HG03045 (cell line): ENCODE data around the gene TMEM45A.
A peak's percentile ranks its signal among the peaks of the same experiment; 100 is the strongest.
"Not testable (repeated sequence)": the region's sequence is repeated elsewhere in the genome, so short reads cannot be mapped to it uniquely, and the experiment has no call there.

Experiments
- ATAC-seq: cut with Tn5 transposase; IDR thresholded peaks from one replicate; pipeline ENCODE4 v1.9.1; 2021; ENCODE audit warnings: mild to moderate bottlenecking, moderate library complexity; ENCODE audit not compliant: unreplicated experiment

TMEM45A gene, protein sequence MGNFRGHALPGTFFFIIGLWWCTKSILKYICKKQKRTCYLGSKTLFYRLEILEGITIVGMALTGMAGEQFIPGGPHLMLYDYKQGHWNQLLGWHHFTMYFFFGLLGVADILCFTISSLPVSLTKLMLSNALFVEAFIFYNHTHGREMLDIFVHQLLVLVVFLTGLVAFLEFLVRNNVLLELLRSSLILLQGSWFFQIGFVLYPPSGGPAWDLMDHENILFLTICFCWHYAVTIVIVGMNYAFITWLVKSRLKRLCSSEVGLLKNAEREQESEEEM

DNA sequence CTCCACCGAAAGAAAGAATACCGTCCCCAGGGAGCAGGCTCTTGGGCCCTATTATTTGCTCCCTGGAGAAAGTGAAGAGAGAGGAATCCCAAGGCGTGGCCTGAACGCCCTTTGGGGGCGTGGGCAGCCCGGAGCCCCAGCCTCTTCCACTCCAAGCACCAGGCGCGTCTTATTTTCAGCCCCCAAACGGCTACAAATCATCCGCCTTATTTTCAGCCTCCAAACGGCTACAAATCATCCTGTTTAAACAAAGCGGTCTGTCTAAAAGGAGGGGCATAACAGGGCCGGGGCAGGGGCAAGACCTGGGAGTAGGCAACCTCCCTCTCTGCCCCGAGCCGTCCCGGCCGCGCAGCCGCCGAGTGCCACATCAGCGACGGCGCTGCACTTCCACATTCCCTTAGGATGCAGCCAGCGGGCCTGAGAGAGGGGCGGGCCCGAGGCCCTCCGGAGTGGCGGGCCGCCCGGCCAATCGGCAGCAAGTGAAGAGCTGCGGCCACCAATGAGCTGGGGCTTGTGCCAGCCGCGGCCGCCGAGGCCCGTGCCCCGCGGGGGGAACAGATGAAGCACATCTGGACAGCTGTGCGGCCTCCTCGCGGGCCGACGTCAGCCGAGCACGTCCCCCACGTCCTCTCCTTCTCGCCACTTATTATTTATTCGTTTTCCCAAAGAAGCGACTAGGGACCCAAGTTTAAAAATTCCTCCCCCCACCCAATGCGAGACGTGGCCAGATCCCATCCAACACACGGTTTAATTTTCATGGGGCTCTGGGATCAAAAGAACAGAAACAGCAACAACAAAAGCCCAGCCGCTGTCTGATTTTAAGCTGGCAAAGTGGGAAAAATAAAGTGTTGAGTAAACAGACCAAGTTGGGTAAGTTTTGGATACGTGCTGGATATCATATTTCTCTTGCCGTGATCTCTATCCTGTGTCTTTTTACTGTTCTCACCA, at the start of gene TMEM45A:
Gene TMEM45A (plus strand): TSS at position 561 of the 948 bp plus-strand sequence. CDS start 62,593 bp downstream, outside the sequence.
- ATAC-seq: peak; percentile 99

- ATAC-seq: no peak
These were observed 48.7 kb upstream of the TMEM45A start for GRCh38 chr3:100443690-100444089.

DNA sequence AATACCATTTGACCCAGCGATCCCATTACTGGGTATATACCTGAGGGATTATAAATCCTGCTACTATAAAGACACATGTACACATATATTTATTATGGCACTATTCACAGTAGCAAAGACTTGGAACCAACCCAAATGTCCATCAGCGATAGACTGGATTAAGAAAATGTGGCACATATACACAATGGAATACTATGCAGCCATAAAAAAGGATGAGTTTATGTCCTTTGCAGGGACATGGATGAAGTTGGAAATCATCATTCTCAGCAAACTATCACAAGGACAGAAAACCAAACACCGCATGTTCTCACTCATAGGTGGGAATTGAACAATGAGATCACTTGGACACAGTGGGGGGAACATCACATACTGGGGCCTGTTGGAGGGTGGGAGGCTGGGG, 45.4 kb upstream of the TMEM45A start:
- not testable (repeated sequence) for ATAC-seq

DNA sequence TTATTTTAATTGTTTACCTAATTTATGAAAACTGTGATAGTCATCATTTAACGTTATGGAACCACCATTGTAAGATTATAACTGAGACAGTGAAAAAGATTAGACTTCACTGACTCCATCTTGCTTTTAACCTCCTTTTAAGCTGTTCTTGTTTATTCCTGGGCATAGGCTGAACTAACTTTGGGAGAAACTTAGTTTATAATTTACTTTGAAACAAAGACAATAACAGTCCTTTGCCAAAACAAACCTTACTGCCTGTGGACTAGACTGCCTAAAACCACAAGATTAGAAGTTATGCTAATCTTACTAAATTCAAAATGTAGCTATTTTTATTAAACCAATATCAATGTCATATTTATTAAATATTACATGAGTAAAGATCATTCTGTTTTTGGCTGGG, 44.3 kb upstream of the TMEM45A start:
- no peak for ATAC-seq

GRCh38 chr3:100449214-100449613, 43.2 kb upstream of the TMEM45A start:
- ATAC-seq: no peak

DNA sequence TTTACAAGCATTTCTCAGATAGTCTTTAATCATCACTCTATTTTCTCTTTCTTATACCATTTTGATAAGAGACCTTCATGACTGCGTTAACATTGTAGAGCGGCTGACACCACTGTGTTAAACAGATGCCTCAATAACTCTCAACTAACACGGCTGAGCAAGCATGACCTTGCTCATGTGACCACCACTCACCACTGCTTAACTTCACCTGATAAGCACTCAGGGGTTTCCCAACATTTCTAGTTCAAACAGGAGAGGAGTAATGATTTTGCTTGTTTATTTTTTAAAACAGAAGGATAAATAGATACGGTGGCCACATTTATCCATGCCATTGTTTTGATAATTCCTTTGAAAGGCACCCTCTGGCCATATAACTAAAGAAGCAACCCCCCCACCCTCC, 37.7 kb upstream of the TMEM45A start:
- ATAC-seq: no peak

DNA sequence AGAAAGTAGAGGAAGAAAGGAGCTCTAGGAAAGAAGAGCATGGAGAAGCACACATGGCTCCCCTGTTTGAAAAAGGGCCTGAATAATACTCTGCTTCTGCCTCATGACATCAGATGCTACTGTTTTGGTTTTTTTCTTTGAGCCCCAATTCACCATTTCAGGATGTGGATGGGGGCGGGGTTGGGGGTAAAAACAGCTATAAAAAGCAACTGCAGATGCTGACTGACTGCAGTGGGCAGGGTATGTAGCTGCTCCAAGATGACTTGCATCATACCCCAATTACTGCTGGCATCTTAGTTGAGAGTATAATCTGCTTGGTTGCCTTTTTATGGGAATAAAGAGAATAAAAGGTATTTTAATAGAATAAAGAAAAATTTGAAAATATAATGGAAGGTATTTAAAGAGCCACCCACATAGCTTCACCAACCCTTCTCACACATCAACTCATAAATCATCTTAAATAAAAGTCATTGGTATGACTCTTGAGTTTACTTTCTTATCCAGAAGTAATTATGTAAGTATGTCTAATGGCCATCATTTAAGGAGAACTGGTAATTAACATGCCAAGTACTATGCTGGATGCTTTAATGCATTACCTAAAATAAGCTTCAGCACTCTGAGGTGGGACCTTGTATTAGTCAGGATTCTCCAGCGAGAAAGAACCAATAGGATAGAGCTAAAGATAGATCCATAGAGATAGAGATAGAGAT, 36.4 kb upstream of the TMEM45A start:
- no peak for ATAC-seq

GRCh38 chr3:100456745-100457144, 35.7 kb upstream of the TMEM45A start:
- no peak for ATAC-seq

DNA sequence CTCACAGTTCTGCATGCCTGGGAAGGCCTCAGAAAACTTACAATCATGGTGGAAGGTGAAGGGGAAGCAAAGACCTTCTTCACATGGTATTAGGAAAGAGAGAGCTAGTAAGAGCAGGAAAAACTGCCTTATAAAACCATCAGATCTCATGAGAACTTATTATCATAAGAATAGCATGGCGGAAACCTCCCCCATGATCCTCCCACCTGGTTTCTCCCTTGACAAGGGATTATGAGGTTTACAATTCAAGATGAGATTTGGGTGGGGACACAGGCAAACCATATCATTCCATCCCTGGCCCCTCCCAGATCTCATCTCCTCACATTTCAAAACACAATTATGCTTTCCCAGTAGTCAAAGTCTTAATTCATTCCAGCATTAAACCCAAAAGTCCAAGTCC, 34.6 kb upstream of the TMEM45A start:
- no peak for ATAC-seq

GRCh38 chr3:100458814-100459213, 33.6 kb upstream of the TMEM45A start:
- no peak for ATAC-seq

GRCh38 chr3:100463002-100463401, 29.4 kb upstream of the TMEM45A start:
- peak; percentile 74 for ATAC-seq

- ATAC-seq: no peak
These were observed 28.7 kb upstream of the TMEM45A start for GRCh38 chr3:100463646-100464155.

- peak; percentile 58 for ATAC-seq
These were observed 26.3 kb upstream of the TMEM45A start for GRCh38 chr3:100465892-100466777.

DNA sequence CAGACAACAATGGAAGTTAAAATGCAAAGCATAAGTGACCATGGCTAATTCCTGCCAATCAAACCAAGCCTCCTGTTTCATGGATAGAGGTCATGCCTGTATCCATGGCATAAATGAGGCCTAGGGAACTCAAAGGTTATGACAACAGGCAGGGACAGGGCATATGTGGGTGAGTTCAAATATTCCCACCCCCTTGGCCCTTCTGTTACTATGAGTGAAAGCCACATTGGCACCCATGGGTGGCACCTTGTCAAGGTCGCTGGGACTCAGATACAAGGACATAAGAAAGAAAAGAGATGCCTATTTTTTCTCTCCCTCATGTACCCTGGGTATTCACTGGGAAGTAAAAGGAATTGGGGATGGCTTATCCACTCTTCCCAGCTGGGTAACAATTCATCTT, 25.3 kb upstream of the TMEM45A start:
- ATAC-seq: no peak

DNA sequence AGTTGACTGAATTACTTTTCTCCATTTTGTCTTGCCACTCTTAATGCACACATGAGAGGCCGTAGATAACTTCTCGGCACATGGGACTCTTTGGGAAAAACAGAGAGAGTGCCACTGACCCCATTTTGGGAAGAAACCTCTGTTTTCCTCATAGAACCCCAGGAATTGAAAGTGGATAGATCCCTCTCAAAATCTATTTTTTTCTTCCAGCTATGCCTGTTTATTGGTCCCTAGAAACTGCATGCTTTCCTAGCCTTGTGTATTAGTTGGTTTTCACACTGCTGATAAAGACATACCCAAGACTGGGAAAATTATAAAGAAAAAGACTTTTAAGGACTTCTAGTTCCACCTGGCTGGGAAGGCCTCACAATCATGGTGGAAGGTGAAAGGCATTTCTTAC, 23.7 kb upstream of the TMEM45A start:
- ATAC-seq: no peak

- no peak for ATAC-seq
These were observed 21.5 kb upstream of the TMEM45A start for GRCh38 chr3:100470951-100471350.

DNA sequence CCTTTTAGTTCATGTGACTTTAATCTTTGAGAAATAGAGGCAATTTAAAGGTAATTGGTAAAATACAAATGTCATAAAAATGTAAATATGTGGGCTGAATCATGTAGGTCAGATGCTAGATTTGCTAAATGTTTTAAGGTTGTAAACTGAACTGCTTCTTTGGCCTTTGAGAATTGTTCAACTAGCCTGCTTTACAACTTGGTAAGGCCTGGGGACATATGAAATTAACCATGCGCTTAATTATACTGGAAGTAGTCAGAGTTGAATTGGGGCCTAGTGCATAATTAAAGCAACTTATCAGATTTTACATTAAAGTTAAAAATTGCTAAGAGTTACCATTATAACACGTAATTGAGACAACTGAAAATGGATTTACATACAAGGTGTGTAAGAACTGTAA, 21.0 kb upstream of the TMEM45A start:
- no peak for ATAC-seq

- ATAC-seq: not testable (repeated sequence)
These were observed 14.5 kb upstream of the TMEM45A start for GRCh38 chr3:100477851-100478360.

GRCh38 chr3:100478521-100478920, 13.9 kb upstream of the TMEM45A start:
- ATAC-seq: not testable (repeated sequence)

DNA sequence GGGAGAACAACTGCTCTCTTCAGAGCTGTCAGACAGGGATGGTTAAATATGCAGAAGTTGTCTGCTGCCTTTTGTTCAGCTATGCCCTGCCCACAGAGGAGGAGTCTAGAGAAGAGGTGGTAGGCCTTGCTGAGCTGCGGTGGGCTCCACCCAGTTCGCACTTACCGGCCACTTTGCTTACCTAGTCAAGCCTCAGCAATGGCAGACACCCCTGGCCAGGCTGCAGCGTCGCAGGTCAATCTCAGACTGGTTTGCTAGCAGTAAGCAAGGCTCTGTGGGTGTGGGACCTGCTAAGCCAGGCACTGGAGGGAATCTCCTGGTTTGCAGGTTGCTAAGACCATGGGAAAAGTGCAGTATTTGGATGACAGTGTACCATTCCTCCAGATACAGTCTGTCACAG, 12.3 kb upstream of the TMEM45A start:
- ATAC-seq: no peak
